ENCODE data around the gene CXXC5. TPM values are rescaled to one million over a fixed set of nuclear protein-coding genes. Genes with fewer than 3 reads are reported as not detected.

CXXC5 gene
- total and polyA plus RNA-seq, 9 of the 15 experiments (the other 6 are each of a cell fraction or from before 2014, with no cell fraction given) = 1.9 to 123 (median 45.8) TPM

- TF ChIP-seq CUX1 (CRISPR knock-in tag; IDR thresholded peaks at IDR 0.05) (no peak), E2F3 (CRISPR knock-in tag; IDR thresholded peaks at IDR 0.05) (no peak), TAL1 (IDR thresholded peaks at IDR 0.05) (peak; percentile 74), MCM7 (IDR thresholded peaks at IDR 0.05) (no peak), TBP (optimal IDR thresholded peaks at IDR 0.05; ENCODE audit: low read depth, low read length) (peak; percentile 40), PURB (CRISPR knock-in tag; IDR thresholded peaks at IDR 0.05; ENCODE audit: low read depth) (no peak), HMG20B (CRISPR knock-in tag; IDR thresholded peaks at IDR 0.05) (no peak), HDAC6 (IDR thresholded peaks at IDR 0.05; ENCODE audit: low read depth, low read length) (no peak), GABPA (tag; conservative IDR thresholded peaks at IDR 0.05; ENCODE audit: low read depth) (peak; percentile 22; the same call in 1 of the 2 replicates), ZBTB34 (CRISPR knock-in tag; IDR thresholded peaks at IDR 0.05) (no peak), MECOM (CRISPR knock-in tag; IDR thresholded peaks at IDR 0.05) (peak; percentile 93), SP1 (CRISPR knock-in tag; IDR thresholded peaks at IDR 0.05) (0 out of 2 replicates have a peak, but pooled peaks have one; percentile 9), ETV5 (CRISPR knock-in tag; IDR thresholded peaks at IDR 0.05; ENCODE audit: low read depth) (peak; percentile 39; the same call in 1 of the 2 replicates), PHF20 (IDR thresholded peaks at IDR 0.05; ENCODE audit: partially characterized antibody) (no peak), CBX2 (IDR thresholded peaks at IDR 0.05; ENCODE audit: insufficient read depth, low read length, poor library complexity, severe bottlenecking) (no peak), HOXB6 (CRISPR knock-in tag; IDR thresholded peaks at IDR 0.05; ENCODE audit: borderline replicate concordance) (no peak), CTCFL (IDR thresholded peaks at IDR 0.05; ENCODE audit: borderline replicate concordance, insufficient read depth, low read depth, low read length, poor library complexity, severe bottlenecking) (no peak), SRSF1 (IDR thresholded peaks at IDR 0.05; ENCODE audit: low read depth, low read length) (no peak)
Measured at GRCh38 chr5:139651043-139651834, 3.1 kb downstream of the CXXC5 start (continued).

Data from K562 (cell line).